GM12892 (cell line): ENCODE measurements around the gene LRP2.

ENCODE experiments used
- DNase-seq: peaks from one replicate; pipeline ENCODE4 v3.0.0; 2011; ENCODE audit not compliant: insufficient read length
- FAIRE-seq: peaks from 2 replicates; lab custom pipeline; 2011; peaks lifted over from hg19 to GRCh38; lab: Jason Lieb, UNC
- POLR2A ChIP-seq: IDR thresholded peaks from 2 replicates; pipeline ENCODE4 v1.6.1; 2011; ENCODE audit warnings: low read depth, low read length, control low read depth
- POLR2AphosphoS5 ChIP-seq: IDR thresholded peaks from 2 replicates; pipeline ENCODE4 v1.6.1; 2011; ENCODE audit warnings: low read depth, low read length, control low read depth
- TAF1 ChIP-seq: IDR thresholded peaks from 2 replicates; pipeline ENCODE4 v1.6.1; 2011; ENCODE audit warnings: low read depth, mild to moderate bottlenecking, control low read depth, low read length, borderline replicate concordance

The LRP2 gene

DNA sequence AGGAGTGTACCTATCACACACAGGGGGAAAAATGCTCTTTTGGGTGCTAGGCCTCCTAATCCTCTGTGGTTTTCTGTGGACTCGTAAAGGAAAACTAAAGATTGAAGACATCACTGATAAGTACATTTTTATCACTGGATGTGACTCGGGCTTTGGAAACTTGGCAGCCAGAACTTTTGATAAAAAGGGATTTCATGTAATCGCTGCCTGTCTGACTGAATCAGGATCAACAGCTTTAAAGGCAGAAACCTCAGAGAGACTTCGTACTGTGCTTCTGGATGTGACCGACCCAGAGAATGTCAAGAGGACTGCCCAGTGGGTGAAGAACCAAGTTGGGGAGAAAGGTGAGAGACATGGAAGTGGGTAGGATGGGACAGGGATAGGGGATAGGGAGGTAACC is 280.8 kb downstream of the LRP2 start:
- no peak for DNase-seq
- no peak for FAIRE-seq

DNA sequence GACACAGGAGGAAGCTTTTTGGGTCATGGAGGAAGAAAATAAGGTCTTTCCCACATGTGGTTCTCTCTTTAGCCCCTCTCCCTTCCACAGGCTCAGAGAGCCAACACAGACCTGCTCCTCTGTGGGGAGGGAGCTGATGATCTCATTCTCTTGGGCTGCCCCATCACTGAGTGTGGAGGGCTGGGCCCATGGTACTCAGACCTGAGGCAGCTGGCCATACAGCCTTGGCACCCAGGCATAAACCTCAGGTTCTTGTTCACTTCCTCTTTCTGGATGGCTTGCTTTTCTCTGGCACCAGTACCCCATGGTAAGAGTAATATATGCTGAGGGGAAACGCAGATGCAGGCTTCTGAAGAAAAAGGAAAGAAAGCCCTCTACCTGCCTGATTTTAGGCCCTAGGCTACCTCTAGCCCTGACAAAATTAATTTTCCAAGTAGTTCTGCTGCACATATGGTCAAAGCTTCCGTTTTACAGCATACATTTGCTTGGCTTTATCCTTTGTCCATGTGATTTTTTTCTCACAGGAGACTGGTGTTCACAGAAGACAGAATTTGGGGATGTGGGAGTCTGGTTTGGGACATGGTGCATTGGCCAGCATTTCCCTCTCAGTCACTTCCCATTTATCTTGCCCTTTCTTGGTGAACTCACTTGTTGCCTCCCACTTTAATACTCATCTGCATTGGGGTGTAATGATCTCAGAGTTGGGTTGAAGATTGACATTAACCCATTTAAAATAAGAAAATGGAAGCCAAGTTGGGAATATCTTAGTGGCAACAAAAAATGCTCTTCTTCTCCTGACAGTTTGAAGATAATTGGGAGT is 281.9 kb downstream of the LRP2 start:
- FAIRE-seq: no peak
- DNase-seq: no peak
- no peak for TF ChIP-seq POLR2AphosphoS5
- no peak for TF ChIP-seq POLR2A
- no peak for TF ChIP-seq TAF1

More for the DNA sequence above, 280.8 kb downstream of the LRP2 start:
- TF ChIP-seq POLR2AphosphoS5: no peak
- no peak for TF ChIP-seq TAF1
- TF ChIP-seq POLR2A: no peak

DNA sequence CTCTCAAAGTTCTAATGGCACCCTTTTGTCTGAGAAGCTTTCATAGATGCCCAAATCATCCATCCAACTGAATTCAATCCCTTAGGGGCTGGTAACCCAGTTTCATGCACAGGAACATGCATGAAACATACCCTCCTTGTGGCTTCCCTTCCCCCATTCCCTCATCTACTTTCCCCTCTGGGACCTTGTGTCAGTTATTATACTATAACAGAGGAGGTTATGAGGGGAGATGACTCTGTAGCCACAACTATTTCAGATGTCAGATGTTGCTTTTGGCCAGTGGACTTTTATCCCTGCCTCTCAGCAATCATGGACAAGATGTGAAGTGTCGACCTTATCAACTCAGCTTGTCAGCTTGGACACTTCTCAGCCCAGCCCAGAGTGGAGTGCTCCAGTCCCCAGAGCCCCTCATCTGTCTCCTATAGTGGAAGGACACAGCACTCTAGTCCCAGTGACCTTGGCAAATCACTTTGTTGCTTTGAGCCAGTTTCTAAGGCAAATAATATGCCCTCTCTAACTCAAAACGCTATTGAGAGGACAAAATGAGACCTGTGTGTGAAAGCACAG is 284.6 kb downstream of the LRP2 start:
- no peak for TF ChIP-seq POLR2AphosphoS5
- no peak for TF ChIP-seq POLR2A
- TF ChIP-seq TAF1: no peak
- DNase-seq: no peak
- no peak for FAIRE-seq
